Chondrocyte (in vitro differentiated cells): ENCODE results near the gene PDE11A. TPM values are rescaled to one million over a fixed set of nuclear protein-coding genes. Genes with fewer than 3 reads are reported as not detected.

Source experiments
- DNase-seq: peaks from one replicate; pipeline ENCODE4 v3.0.0; 2021; ENCODE audit warnings: mixed read lengths, low spot score
- H3K27ac Mint-ChIP-seq: one replicate; pipeline ENCODE4 v1.8.0; 2021; ENCODE audit warnings: mild to moderate bottlenecking, moderate library complexity, mixed read lengths; ENCODE audit not compliant: unreplicated experiment
- H3K27me3 Mint-ChIP-seq: 2 replicates; pipeline ENCODE4 v1.8.0; 2021; ENCODE audit warnings: low read depth, mixed read lengths
- H3K36me3 Mint-ChIP-seq: 2 replicates; pipeline ENCODE4 v1.8.0; 2021; ENCODE audit warnings: low read depth, mixed read lengths
- H3K4me1 Mint-ChIP-seq: 2 replicates; pipeline ENCODE4 v1.8.0; 2021; ENCODE audit warnings: low read depth, mild to moderate bottlenecking, mixed read lengths
- H3K4me3 Mint-ChIP-seq: one replicate; pipeline ENCODE4 v1.8.0; 2021; ENCODE audit warnings: mild to moderate bottlenecking, moderate library complexity, mixed read lengths; ENCODE audit not compliant: unreplicated experiment
- H3K9me3 Mint-ChIP-seq: 2 replicates; pipeline ENCODE4 v1.8.0; 2021; ENCODE audit warnings: low read depth, mixed read lengths
- CTCF ChIP-seq: fragments of 200-600 bp; sonication (generic); IDR thresholded peaks from 2 replicates; pipeline ENCODE4 v1.5.0; 2021; ENCODE audit warnings: antibody characterized with exemption, mild to moderate bottlenecking, moderate library complexity
- total RNA-seq: library from RNA; stranded (reverse); gene quantifications from 3 replicates; pipeline ENCODE4 v1.2.1, GENCODE V29; 2021

PDE11A gene
- total RNA-seq, 1 donor from 2014 or later: 2.1 TPM

GRCh38 chr2:178112202-178113152 is 39.9 kb upstream of the PDE11A start, which contains the start of gene RBM45:
TSS of gene RBM45 (plus strand) at chr2:178112437. CDS start at chr2:178112547, 110 bp downstream.
- Mint-ChIP-seq H3K9me3 (no peaks in the 10 kb centered on the region), H3K4me1 (peaks cover 16% of the 10 kb centered on the region), H3K36me3 (peaks cover 3% of the 10 kb centered on the region), H3K27me3 (no peaks in the 10 kb centered on the region), H3K4me3 (peak within 1 kb of the TSS; percentile 94), H3K27ac (peak within 1 kb of the TSS; percentile 83)
- peak; percentile 99 for TF ChIP-seq CTCF
- DNase-seq: peak; percentile 96

- Mint-ChIP-seq H3K27me3 (no peaks in the 10 kb centered on the region), H3K27ac (peak overlapping the region; percentile 83), H3K36me3 (peaks cover 3% of the 10 kb centered on the region), H3K4me1 (peaks cover 16% of the 10 kb centered on the region), H3K9me3 (no peaks in the 10 kb centered on the region), H3K4me3 (no peak overlapping the region)
- DNase-seq: no peak
- TF ChIP-seq CTCF: no peak
Observed at GRCh38 chr2:178111743-178112142, 39.2 kb upstream of the PDE11A start.

- H3K4me3 Mint-ChIP-seq: no peak overlapping the region
- DNase-seq: no peak
- H3K4me1 Mint-ChIP-seq: peaks cover 16% of the 10 kb centered on the region
- no peak for TF ChIP-seq CTCF
- H3K9me3 Mint-ChIP-seq: no peaks in the 10 kb centered on the region
- H3K27ac Mint-ChIP-seq: no peak overlapping the region
- H3K27me3 Mint-ChIP-seq: no peaks in the 10 kb centered on the region
- no peaks in the 10 kb centered on the region for H3K36me3 Mint-ChIP-seq
Observed at GRCh38 chr2:178110681-178111080, 38.1 kb upstream of the PDE11A start.

GRCh38 chr2:178109813-178110212 is 37.2 kb upstream of the PDE11A start:
- H3K27ac Mint-ChIP-seq: no peak overlapping the region
- H3K4me1 Mint-ChIP-seq: peaks cover 16% of the 10 kb centered on the region
- H3K27me3 Mint-ChIP-seq: no peaks in the 10 kb centered on the region
- peak; percentile 87 for TF ChIP-seq CTCF
- no peak overlapping the region for H3K4me3 Mint-ChIP-seq
- H3K36me3 Mint-ChIP-seq: no peaks in the 10 kb centered on the region
- no peak for DNase-seq
- H3K9me3 Mint-ChIP-seq: no peaks in the 10 kb centered on the region

- H3K27ac Mint-ChIP-seq: no peak overlapping the region
- TF ChIP-seq CTCF: no peak
- no peaks in the 10 kb centered on the region for H3K27me3 Mint-ChIP-seq
- H3K9me3 Mint-ChIP-seq: no peaks in the 10 kb centered on the region
- DNase-seq: no peak
- no peak overlapping the region for H3K4me3 Mint-ChIP-seq
- peaks cover 9% of the 10 kb centered on the region for H3K4me1 Mint-ChIP-seq
- no peaks in the 10 kb centered on the region for H3K36me3 Mint-ChIP-seq
Observed at GRCh38 chr2:178108176-178108575, 35.6 kb upstream of the PDE11A start.
